SK-N-MC (cell line): Measurements from ENCODE around the gene FBLN1.

Experiments used
- EZH2 ChIP-seq: fragments of 200-600 bp; sonication (generic); IDR thresholded peaks from one replicate; pipeline ENCODE4 v1.6.1; 2017; ENCODE audit warnings: antibody characterized with exemption
- POLR2AphosphoS5 ChIP-seq: IDR thresholded peaks from 2 replicates; pipeline ENCODE4 v1.6.1; 2012; ENCODE audit warnings: mild to moderate bottlenecking, low read depth, low read length, borderline replicate concordance

GRCh38 chr22:45645150-45645525, 142.5 kb downstream of the FBLN1 start:
- TF ChIP-seq EZH2 (no peak), POLR2AphosphoS5 (no peak)
